Measurements from ENCODE around the gene SNRPD3.

- TF ChIP-seq ELF4 (IDR thresholded peaks at IDR 0.05) = no peak
- TF ChIP-seq NFRKB (IDR thresholded peaks at IDR 0.05) = no peak
- no peak for TF ChIP-seq ARNT (IDR thresholded peaks at IDR 0.05)
- no peak for TF ChIP-seq SUZ12 (IDR thresholded peaks at IDR 0.05)
- no peak for TF ChIP-seq FOXK2 (IDR thresholded peaks at IDR 0.05)
- TF ChIP-seq L3MBTL2 (conservative IDR thresholded peaks at IDR 0.05) = no peak
These were observed 35.6 kb downstream of the SNRPD3 start for GRCh38 chr22:24591286-24591830.
